ENCODE results near the gene COL6A1. TPM values are rescaled to one million over a fixed set of nuclear protein-coding genes. Genes with fewer than 3 reads are reported as not detected.

COL6A1 gene
- total and polyA plus RNA-seq, 4 donors: 16.9 to 82.0 (median 35.7) TPM

DNA sequence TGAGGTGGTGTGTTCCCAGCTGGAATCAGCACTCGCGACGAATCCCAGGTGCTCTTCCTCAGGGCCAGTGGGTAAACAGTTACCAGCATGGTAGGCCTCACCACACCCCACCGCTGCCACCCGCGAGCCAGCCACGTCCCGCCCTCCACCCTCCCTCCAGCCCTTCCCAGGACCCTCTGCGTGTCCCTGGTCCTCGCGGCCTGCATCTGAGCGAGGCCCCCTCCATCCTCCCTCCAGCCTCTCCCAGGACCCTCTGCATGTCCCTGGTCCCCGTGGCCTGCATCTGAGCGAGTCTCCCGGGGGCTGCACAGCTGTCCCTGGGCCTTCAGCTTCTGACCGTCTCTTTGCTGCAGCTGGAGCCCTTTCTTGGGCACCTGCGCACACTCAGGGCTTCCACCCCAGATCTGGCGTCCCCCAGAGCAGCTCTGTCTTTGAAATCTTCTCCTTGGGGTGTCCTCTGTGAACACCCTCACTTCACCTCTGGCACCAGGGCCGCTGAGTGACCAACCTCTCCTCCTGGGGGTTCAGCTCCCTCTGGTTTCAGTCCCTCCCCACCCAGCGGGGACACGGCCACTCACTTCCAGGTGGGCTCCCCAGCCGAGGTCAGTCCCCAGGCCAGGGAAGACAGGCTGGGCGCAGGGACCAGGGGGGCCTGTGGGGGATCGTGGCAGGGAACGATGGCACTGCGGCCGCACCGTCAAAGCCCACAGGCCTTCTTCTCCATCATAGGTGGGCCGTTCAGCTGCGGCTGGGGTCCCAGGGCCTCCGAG lies 58.5 kb downstream of the COL6A1 start (continued):
- TF ChIP-seq, protein P1, sequence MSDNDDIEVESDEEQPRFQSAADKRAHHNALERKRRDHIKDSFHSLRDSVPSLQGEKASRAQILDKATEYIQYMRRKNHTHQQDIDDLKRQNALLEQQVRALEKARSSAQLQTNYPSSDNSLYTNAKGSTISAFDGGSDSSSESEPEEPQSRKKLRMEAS (IDR thresholded peaks at IDR 0.05): no peak
- no peak for TF ChIP-seq FOXA2 (IDR thresholded peaks at IDR 0.05)

DNA sequence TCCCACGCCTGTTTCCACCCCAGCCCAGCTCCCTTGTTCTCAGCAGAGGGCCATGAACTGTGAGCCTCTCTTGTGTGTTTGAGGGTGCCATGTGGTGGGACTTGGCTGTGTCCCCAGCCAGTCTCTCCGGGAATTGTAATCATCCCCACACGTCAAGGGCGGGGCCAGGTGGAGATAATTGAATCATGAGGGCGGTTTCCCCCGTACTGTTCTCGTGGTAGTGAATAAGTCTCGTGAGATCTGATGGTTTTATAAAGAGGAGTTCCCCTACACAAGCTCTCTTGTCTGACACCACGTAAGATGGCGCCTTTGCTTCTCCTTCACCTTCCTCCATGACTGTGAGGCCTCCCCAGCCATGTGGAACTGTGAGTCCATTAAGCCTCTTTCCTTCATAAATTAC lies 59.1 kb downstream of the COL6A1 start:
- no peak for DNase-seq (ENCODE audit: low spot score)
- no peak for TF ChIP-seq RXRA (IDR thresholded peaks at IDR 0.05)
- TF ChIP-seq JUND (IDR thresholded peaks at IDR 0.05): no peak
- TF ChIP-seq, protein P2, sequence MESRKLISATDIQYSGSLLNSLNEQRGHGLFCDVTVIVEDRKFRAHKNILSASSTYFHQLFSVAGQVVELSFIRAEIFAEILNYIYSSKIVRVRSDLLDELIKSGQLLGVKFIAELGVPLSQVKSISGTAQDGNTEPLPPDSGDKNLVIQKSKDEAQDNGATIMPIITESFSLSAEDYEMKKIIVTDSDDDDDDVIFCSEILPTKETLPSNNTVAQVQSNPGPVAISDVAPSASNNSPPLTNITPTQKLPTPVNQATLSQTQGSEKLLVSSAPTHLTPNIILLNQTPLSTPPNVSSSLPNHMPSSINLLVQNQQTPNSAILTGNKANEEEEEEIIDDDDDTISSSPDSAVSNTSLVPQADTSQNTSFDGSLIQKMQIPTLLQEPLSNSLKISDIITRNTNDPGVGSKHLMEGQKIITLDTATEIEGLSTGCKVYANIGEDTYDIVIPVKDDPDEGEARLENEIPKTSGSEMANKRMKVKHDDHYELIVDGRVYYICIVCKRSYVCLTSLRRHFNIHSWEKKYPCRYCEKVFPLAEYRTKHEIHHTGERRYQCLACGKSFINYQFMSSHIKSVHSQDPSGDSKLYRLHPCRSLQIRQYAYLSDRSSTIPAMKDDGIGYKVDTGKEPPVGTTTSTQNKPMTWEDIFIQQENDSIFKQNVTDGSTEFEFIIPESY (IDR thresholded peaks at IDR 0.05): no peak
- TF ChIP-seq, protein P3, sequence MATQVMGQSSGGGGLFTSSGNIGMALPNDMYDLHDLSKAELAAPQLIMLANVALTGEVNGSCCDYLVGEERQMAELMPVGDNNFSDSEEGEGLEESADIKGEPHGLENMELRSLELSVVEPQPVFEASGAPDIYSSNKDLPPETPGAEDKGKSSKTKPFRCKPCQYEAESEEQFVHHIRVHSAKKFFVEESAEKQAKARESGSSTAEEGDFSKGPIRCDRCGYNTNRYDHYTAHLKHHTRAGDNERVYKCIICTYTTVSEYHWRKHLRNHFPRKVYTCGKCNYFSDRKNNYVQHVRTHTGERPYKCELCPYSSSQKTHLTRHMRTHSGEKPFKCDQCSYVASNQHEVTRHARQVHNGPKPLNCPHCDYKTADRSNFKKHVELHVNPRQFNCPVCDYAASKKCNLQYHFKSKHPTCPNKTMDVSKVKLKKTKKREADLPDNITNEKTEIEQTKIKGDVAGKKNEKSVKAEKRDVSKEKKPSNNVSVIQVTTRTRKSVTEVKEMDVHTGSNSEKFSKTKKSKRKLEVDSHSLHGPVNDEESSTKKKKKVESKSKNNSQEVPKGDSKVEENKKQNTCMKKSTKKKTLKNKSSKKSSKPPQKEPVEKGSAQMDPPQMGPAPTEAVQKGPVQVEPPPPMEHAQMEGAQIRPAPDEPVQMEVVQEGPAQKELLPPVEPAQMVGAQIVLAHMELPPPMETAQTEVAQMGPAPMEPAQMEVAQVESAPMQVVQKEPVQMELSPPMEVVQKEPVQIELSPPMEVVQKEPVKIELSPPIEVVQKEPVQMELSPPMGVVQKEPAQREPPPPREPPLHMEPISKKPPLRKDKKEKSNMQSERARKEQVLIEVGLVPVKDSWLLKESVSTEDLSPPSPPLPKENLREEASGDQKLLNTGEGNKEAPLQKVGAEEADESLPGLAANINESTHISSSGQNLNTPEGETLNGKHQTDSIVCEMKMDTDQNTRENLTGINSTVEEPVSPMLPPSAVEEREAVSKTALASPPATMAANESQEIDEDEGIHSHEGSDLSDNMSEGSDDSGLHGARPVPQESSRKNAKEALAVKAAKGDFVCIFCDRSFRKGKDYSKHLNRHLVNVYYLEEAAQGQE (IDR thresholded peaks at IDR 0.05): no peak
- no peak for TF ChIP-seq FOXA1 (IDR thresholded peaks at IDR 0.05)
- no peak for TF ChIP-seq HNF4G (IDR thresholded peaks at IDR 0.05)
- TF ChIP-seq, protein P4, sequence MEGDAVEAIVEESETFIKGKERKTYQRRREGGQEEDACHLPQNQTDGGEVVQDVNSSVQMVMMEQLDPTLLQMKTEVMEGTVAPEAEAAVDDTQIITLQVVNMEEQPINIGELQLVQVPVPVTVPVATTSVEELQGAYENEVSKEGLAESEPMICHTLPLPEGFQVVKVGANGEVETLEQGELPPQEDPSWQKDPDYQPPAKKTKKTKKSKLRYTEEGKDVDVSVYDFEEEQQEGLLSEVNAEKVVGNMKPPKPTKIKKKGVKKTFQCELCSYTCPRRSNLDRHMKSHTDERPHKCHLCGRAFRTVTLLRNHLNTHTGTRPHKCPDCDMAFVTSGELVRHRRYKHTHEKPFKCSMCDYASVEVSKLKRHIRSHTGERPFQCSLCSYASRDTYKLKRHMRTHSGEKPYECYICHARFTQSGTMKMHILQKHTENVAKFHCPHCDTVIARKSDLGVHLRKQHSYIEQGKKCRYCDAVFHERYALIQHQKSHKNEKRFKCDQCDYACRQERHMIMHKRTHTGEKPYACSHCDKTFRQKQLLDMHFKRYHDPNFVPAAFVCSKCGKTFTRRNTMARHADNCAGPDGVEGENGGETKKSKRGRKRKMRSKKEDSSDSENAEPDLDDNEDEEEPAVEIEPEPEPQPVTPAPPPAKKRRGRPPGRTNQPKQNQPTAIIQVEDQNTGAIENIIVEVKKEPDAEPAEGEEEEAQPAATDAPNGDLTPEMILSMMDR (IDR thresholded peaks at IDR 0.05; ENCODE audit: low read depth, low read length, missing input control): no peak
- no peak for TF ChIP-seq EGR1 (IDR thresholded peaks at IDR 0.05; ENCODE audit: low read depth in 2 of 2)
- no peak for TF ChIP-seq YY1 (IDR thresholded peaks at IDR 0.05)
- TF ChIP-seq FOXA2 (IDR thresholded peaks at IDR 0.05): no peak
- no peak for TF ChIP-seq SP1 (IDR thresholded peaks at IDR 0.05)
- TF ChIP-seq RAD21 (IDR thresholded peaks at IDR 0.05): no peak
- no peak for TF ChIP-seq NR2F2 (IDR thresholded peaks at IDR 0.05)
- TF ChIP-seq GABPA (IDR thresholded peaks at IDR 0.05 in 1 of 2, conservative IDR thresholded peaks at IDR 0.05 in 1 of 2): no peak
- TF ChIP-seq TAF1 (conservative IDR thresholded peaks at IDR 0.05): no peak
- TF ChIP-seq, protein P1 (IDR thresholded peaks at IDR 0.05): no peak
- TF ChIP-seq, protein P5, sequence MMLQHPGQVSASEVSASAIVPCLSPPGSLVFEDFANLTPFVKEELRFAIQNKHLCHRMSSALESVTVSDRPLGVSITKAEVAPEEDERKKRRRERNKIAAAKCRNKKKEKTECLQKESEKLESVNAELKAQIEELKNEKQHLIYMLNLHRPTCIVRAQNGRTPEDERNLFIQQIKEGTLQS (IDR thresholded peaks at IDR 0.05): no peak
- no peaks in the 10 kb centered on the region for H3K4me1 ChIP-seq (ENCODE audit: control insufficient read depth in 4 of 4, insufficient read depth in 4 of 4, low read length in 3 of 4)
- H3K9me3 ChIP-seq (ENCODE audit: control insufficient read depth in 4 of 4, low read length in 3 of 4): no peaks in the 10 kb centered on the region
- no peaks in the 10 kb centered on the region for H3K27me3 ChIP-seq (ENCODE audit: control insufficient read depth in 4 of 4, insufficient read depth in 4 of 4, low read length in 3 of 4)
- H3K27ac ChIP-seq (ENCODE audit: low read depth in 1 of 2, low read length in 2 of 2): no peak overlapping the region
- WGBS: 88% methylated on average over 10 of the region's 10 CpGs
- no peak overlapping the region for H3K9ac ChIP-seq (ENCODE audit: low read depth in 1 of 2, low read length in 2 of 2)
- H3K36me3 ChIP-seq (ENCODE audit: control insufficient read depth in 4 of 4, insufficient read depth in 3 of 4, low read depth in 1 of 4, low read length in 3 of 4): no peaks in the 10 kb centered on the region
- H3K4me3 ChIP-seq (ENCODE audit: low read depth in 1 of 3, low read length in 3 of 3): no peak overlapping the region
